Activated T-cell treated with anti-CD3 and anti-CD28 coated beads, Interleukin-2, amount 50 U/mL, for 1 hour (primary cell): Measurements from ENCODE around the gene MRM1.

Source experiments
- DNase-seq: peaks from one replicate; pipeline ENCODE4 v3.0.0-alpha.2; 2020

Gene MRM1

GRCh38 chr17:36601303-36602029, at the start of gene MRM1:
Gene MRM1 (plus strand): TSS chr17:36601583. CDS start chr17:36601811, 228 bp downstream.
- DNase-seq: peak; percentile 91

- DNase-seq: no peak
Observed at GRCh38 chr17:36553459-36553858, 47.9 kb upstream of the MRM1 start.

GRCh38 chr17:36566081-36566480, 35.3 kb upstream of the MRM1 start:
- DNase-seq: no peak

GRCh38 chr17:36575028-36575427, 26.4 kb upstream of the MRM1 start:
- no peak for DNase-seq

- no peak for DNase-seq
Observed at GRCh38 chr17:36576793-36577192, 24.6 kb upstream of the MRM1 start.

GRCh38 chr17:36578671-36579070, 22.7 kb upstream of the MRM1 start:
- no peak for DNase-seq

GRCh38 chr17:36583787-36584186, 17.6 kb upstream of the MRM1 start:
- DNase-seq: no peak

GRCh38 chr17:36586138-36586537, 15.2 kb upstream of the MRM1 start:
- no peak for DNase-seq

GRCh38 chr17:36590082-36590481, 11.3 kb upstream of the MRM1 start:
- no peak for DNase-seq

GRCh38 chr17:36591434-36592315, 9.7 kb upstream of the MRM1 start, which contains the start of gene DHRS11:
Gene DHRS11 (plus strand): TSS chr17:36591879. CDS start chr17:36592010, 131 bp downstream.
- DNase-seq: peak; percentile 82

GRCh38 chr17:36592316-36592715, 9.1 kb upstream of the MRM1 start:
- no peak for DNase-seq

GRCh38 chr17:36592716-36593321, 8.6 kb upstream of the MRM1 start:
- DNase-seq: no peak

GRCh38 chr17:36593656-36594316, 7.6 kb upstream of the MRM1 start:
- DNase-seq: no peak

GRCh38 chr17:36594626-36595401, 6.6 kb upstream of the MRM1 start:
- no peak for DNase-seq

- no peak for DNase-seq
Observed at GRCh38 chr17:36597226-36597625, 4.2 kb upstream of the MRM1 start.

GRCh38 chr17:36597866-36598777, 3.3 kb upstream of the MRM1 start:
- no peak for DNase-seq

- no peak for DNase-seq
Observed at GRCh38 chr17:36598951-36599401, 2.4 kb upstream of the MRM1 start.

- no peak for DNase-seq
Observed at GRCh38 chr17:36599546-36600250, 1.7 kb upstream of the MRM1 start.

- DNase-seq: no peak
Observed at GRCh38 chr17:36600465-36600864, 918 bp upstream of the MRM1 start.

GRCh38 chr17:36600936-36601302, 464 bp upstream of the MRM1 start:
- DNase-seq: no peak
